ENCODE results near the gene SLC35E1.
"Not testable (repeated sequence)": the region's sequence is repeated elsewhere in the genome, so short reads cannot be mapped to it uniquely, and the experiment has no call there.

Gene SLC35E1

DNA sequence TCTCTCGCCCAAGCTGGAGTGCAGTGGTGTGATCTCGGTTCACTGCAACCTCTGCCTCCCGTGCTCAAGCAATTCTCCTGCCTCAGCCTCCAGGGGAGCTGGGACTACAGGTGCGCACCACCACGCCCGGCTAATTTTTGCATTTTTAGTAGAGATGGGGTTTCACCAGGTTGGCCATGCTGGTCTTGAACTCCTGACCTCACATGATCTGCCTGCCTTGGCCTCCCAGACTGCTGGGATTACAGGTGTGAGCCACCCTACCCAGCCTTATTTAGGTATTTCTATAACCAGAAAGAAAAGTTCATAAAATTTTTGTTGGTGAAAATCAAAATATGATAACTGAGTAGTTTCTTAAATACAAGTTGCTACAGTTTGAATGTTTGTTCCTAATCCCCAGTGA is 28.5 kb downstream of the SLC35E1 start:
- not testable (repeated sequence) for DNase-seq

DNA sequence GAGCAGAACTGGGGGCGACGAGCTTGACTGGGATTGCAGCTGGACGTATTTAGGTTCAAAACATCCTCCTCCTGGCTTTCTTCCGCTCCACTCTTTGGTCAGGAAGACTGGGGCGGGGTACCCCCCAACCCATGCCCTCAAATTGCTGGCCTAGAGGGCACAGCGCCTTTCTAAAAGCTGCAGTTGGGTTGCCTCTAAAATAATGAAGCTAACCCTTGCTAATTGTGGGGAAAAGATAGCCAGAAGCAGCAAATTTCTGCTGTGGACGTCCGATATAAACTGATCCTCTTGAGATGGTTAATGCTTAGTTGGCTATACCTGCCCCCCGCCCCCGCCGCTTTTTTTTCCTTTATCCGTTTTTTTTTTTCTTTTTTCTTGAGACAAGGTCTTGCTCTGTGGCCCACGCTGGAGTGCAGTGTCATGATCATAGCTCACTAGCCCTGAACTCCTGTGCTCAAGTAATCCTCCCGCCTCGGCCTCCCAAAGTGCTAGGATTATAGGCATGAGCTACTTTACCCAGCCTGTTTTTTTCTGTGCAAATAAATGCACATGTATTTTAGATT is 29.2 kb downstream of the SLC35E1 start:
- DNase-seq, result peak; percentile 39

DNA sequence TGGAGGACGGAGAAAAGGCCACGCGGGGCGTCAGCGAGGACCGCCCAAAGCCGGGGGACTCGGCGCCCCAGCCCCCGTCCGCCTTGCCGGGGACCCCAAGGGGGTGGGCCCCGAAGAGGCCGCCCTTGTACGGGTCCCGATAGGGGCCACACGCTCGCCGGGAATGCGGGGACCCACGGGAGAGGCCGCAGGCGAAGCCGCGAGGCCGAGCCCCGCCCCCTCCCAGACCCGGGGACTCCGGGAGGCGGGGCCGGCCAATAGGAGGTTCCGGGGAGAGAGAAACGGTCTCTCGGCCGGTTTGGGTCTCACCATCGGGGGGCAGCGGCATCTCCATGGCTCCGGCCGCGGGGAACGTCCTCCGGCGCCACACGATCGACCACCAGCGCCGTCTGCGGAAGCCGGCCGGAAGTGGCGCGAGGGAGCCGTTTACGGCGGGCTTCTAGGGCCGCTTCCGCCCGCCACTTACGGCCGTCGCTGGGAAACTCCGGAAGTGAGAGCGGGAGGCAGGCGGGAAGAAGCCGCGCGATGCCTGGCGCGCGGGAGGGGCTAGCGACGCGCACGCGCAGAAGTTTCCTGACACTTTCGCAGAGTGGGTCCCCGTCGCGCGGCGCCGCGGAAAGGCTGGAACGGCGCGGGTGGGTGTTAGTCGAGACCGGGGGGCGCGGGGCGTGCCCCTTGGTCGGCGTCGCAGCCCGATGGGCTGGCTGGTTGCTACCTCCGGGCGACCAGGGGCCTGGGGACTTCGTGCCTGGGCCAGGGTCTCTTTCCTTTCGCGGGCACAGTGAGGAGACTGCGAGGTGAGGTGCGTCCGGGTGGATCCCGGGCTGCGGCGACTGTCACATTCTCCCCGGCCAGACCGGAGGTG is 29.9 kb downstream of the SLC35E1 start, which contains the start of gene CHERP:
TSS of gene CHERP (minus strand) at position 393 of the 865 bp plus-strand sequence. CDS start at position 334, 59 bp downstream.
- peak; percentile 95 for DNase-seq

DNA sequence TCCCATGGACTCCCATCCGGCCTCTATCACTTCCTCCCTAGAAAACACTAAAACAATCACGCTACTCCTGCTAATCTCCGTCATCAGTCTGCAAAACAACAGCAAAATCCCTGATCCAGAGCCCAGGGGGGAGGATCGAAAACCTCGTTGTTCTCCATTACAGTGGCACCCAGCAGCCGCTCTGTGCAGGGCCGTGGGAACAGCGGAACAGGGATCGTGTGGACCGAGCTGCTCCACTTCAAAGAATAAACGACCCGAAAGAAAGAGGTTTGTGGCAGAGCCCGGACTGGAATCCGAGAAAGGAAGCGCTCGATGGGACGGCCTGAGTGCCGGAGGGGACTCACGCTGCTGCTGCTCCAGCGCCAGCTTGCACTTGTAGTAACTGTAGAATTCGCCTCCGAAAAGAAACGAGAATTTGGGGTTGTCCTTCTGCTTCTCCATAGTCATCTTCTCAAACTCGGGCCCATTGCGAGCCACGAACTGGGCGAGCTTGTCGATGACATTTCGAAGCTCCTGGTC is 30.6 kb downstream of the SLC35E1 start:
- no peak for DNase-seq

DNA sequence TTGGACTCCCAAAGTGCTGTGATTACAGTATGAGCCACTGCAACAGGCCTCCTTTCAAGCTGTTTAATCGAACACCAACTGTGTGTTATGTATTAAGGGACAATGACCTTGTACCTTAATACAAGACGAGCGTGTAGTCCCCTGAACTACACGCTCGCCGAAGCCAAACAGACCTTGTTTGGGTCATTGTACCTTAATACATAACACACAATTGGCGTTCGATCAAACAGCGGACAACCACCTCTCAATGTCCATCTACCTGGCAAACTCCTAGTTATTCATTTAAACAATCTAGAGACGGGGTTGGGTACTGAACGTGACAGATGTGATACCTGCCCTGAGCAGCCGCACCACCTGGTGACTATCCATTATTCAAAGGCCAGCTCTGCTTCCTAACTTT is 31.3 kb downstream of the SLC35E1 start:
- no peak for DNase-seq

DNA sequence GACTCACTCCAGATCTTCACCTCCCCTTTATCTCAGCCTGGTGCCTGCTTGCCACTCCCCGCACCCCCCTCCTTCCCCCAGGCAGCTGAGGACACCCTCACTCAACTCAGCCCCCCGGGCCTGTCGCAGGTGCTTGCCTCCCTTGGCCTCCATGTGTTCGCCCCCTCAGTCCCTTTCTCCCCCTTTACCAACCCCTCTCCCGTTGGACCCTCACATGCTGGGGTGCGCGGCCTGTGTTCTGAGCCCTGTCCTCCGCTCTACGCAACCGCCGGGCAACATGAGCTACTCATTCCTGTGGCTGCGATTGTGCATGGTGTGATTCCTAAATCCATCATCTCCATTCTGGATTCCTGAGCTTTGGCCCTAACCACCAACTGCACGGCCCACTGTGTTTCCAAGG is 35.1 kb downstream of the SLC35E1 start:
- DNase-seq, result no peak

DNA sequence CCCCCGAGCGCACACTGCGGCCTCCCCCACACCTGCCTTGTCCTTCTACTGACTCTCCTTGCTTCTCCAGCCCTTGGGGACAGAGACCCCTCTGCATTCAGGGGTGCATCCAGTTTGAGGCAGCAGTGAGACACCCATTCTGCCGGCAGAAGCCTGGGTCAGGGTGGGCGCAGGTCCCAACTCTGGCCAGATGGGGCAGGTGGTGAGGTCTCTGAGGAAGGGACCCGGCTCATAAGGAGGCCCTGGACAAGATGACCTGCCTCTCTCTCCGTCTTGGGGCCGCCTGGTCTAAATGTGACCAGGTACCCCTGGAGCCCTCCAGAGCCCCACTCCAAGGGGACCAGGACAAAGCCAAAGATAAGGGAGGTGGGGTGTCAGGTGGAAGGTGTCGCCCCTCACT is 36.1 kb downstream of the SLC35E1 start:
- no peak for DNase-seq

DNA sequence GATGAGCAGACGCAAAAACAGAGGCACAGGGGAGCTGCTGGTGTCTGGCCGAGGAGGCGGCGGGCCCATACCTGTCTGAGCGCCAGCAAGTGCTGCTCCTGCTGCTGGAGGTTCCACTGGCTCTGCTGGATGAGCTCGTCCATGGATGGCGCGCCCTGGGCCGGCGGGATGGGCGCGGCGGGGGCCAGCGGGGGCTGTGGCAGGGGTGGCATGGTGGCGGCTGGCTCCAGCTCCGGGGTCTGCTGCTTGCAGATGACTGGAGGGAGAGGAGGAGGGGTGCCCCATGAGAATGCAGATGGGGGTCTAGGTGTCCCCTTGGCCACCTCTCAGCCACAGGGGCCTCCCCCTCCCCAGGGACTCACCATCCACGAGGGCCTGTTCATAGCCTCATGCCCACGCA is 36.8 kb downstream of the SLC35E1 start:
- DNase-seq, result no peak

DNA sequence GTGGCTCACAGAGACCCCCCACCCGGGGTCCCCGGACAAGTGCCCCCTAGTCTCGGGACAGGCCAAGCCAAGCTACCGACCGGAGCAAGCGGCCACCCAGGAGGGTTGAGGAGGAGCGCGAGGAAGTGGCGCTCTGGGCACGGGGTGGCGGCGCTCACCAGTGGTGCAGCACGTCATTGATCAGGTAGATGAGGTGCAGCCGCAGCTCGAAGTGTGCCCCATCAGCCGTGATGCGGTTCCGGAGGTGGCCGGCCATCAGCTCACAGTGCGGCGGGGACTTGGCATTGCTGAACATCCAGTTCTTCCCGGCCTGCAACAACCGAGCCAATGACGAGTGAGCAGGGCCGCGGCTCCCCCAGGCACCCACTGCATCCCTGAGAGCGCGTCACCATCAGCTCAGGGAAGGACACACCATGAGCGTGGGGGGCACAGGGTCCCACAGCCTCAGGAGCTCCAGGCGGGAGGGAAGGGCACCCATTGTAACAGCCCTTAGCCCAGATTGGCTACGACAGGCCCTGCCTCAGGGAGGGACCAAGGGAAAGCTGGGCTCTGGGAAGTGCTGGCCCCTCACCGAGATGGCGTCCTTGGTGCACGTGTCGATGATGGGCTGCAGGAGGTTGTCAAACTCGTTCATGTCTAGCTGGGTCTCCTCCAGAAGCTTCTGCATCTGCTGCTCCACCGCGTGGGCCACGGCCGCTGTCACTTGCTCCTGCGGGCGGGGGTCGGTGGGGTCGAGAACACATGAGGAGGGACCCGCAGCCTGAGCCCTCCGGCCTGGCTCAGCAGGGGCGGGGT is 39.6 kb downstream of the SLC35E1 start:
- DNase-seq, result no peak

DNA sequence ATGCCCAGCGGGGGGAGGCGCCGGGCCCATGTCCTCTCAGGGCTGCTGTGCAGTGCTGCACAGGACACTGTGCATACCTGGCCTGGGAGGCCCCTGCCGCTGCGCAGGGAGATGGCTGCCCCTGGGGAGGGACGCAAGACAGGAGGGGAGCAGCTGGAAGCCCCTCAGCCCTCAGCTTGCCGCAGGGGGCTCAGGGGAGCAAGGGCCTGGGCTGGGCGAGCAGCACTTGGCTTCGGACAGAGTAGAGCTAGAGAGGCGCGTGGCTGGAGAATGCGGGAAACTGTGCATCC is 40.9 kb downstream of the SLC35E1 start:
- DNase-seq, result no peak

DNA sequence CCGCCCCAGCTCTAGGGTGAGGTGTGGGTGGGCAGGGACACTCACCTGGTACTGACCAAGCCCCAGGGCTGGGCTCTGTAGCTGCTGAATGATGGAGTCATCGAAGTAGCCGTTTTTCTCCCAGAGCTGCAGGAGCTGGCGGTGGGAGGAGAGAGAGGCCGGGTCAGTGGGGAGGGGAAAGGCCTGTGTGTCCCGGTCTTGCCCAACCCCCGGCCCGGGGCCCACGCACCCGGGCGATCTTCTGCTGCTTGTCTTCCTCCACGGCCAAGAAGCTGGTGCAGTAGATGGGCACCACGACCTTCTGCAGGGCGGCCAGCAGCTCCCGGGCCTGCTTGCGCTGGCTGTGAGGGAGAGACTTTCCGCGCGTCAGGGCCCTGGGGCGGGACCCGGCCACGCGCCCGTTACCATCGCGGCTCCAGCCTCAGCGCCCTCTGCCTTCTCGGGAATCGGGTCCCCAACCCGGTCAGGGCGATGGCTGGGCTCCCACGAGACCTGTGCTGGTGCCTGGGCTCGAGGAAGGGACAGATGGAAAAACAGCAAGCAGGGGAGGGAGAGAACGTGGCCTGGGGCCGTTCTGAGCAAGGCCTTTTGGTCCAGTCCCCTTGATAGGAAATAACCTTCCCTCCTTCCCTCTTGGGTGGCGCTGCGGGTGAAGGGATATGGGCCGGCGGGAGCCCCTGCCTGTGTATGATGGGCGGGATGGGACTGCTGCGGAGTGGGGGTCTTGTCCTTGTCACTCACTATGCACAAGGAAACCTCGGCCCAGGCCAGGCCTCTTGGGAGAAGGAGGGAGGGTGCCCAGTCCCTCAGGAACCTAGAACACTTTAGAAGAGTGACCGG is 41.5 kb downstream of the SLC35E1 start:
- DNase-seq, result no peak

DNA sequence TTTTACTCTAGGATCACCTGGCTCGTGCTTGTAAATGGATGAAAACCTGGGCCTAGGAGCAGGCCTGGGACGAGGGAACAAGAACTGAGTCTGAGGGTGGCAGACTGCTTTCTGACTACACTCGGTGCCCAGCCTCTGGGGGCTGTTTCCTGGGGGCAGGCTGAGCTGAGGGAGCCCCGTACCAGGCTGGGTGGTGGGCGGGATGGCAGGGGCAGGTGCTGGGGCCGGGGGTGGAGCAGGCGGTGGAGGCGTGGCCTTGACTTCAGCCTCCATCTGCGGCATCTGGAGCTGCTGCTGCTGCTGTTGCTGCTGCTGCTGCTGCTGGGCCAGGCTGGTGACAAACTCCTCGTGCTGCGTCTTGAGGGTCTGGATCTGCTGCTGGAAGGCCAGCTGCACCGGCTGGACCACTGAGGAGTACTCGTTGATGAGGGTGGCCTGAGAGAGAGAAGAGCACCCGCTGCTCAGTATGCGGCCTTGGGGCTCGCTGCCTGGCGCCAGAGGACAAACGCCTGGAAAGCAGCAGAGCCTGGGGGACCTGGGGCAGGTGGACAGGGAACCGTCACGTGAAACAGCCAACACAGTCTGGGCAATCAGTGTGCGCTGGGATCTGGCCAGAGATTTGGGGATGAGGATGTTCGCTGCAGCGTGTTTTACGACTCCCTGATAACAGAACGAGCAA is 42.6 kb downstream of the SLC35E1 start:
- DNase-seq, result no peak

DNA sequence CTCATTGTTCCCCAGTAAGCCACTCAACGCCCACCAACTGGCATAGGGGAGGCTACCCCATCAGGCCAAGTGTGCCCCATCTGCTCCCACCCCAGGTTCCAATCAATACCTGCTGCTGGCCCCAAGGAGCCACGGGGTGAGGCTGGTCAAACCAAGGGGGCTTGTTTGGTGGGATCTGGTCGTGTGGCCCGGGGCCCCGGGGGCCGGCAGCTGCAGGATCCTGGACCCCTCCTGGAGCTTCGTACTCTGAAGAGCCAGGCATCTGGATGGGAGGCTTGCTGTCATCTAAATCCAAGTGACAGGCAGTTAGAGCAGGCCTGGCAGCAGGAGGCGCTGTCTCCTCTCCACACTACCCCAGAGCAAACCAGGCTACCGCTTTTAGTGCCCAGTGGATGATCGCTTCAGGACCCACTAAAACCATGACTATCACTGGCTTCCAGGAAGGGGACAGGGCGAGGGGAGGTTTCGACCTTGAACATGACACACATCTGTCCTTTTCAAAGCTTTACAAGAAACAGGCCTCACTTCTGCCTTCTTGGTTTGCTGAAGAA is 44.2 kb downstream of the SLC35E1 start:
- DNase-seq, result peak; percentile 61

DNA sequence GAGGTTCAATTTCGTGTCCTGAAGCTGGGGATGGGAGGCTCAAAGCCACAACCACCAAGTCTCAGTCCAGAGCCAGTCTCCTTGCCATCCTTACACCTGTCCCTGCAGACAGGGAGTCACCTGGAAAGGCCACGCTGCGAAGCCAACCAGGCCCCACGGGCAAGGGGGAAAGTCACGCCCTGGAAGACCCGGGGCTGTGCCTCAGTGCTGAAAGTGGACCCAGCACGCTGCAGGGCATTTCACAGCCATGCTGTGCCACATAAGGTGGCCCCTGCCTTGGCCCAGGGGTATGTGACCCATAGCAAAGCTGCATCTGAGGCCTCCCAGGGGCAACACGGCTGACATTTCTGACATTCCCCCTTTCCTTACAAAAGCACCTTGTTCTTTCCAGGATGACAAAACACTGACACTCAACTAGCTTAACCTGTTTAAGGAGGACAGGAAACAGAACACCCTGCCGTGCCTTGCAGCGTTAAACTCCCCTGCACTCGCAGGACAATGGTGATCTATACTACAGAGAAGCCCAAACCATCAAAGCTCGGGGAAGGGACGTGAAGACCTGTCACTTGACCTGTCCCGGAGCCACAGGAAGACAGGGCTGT is 44.8 kb downstream of the SLC35E1 start:
- DNase-seq, result no peak

DNA sequence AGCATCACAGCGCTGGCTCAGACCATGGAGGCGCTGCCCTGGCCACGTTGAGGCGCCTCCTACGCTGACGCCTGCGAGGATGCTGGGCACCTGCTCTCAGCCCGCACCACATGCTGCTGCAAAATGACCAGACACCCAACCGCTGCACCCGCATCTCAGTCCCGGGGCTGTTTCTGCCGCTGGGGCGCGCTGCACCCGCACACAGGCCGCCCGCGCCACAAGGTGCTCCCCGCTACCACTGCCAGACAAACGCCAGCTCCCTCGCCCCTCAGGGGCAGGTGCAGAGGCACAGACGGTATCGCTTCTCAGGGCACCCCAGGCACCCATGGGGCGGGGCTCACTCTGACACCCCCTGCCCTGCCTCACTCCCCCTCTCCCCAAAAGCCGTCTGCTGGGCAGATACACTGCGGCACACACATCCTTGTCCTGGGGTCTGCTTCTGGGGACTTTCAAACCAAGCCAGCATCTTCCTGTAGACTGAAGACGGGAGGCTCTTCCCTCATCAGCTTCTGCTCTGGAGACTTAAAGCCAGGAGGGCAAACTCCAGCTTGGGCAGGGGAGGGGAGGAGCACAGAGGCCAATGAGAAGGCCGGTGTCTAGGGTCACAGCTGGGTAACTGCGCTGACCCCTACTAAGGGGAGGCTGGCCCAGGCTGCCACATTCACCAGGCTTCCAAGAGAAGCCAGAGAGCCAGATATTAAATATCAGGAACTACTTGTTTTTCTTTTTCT is 46.3 kb downstream of the SLC35E1 start:
- DNase-seq, result no peak

DNA sequence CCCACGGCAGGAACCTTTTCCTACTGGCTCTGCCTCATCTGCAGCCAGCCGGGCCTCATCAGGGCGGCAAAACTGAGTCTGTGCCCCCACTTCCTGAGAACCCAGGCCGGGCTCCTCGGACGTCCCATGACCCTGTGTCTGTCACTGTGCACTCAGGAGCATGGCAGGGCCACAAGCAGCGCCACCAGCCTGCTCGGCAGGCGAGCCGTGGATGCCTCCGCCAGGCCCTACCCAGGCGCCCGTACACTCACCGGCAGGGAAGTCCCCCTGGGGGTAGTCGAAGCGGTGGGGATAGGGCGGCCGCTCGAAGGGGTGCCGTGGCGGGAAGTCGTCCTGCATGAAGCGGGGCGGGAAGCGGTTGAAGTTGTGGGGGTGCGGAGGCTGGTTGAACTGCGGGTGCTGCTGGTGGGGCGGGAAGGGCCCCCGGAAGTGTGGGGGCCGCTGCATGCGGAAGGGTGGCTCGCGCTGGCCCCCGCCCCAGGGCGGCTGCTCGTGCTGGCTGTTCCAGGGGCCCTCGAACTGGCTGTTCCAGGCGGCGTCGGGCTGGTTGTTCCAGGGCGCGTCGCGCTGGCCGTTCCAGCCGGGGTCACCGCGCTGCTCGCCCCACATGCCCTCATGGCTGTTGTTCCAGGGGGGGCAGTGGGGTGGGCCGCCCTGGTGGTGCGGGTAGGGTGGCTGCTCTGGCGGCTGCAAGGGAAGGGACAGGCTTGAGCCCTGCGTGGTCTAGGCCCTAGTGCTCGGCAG is 47.1 kb downstream of the SLC35E1 start:
- DNase-seq, result no peak

DNA sequence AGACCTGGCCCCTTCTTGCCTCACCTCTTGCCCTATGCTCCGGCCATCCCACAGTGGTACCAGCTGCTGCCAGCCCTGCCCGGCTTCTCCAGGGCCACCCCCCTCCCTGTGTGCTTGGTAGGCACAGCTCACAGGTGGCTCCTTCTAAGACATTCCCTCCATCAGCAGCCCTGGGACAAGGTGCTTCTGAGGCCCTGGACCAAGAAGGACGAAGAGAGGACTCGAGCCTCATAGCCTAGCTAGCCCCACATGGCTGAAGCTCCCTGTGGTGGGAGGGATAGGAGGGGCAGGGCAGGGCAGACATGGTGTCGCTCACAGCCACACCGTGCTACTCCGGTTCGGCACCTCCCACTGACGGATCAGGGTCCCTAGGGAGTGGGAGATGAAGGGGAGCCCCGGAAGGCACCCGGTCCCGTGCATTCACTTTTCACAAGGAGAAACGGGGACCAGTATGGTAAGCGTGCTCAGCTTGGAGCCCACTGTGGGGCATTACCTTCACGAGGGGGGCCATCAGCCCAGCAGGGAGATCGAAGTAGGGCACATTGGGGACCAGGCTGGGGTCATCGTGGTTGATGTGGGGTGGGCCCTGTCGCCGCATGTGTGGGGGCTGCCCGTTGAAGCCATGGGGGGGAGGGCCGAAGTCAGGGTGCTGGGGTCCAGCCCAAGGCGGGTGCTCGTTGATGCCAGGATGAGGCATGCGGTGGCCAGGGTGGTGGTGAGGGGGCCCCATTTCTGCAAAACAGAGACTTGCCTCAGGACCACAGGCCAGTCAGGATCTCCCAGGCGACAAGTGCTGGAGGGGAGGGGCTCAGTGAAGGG is 49.4 kb downstream of the SLC35E1 start:
- no peak for DNase-seq

DNA sequence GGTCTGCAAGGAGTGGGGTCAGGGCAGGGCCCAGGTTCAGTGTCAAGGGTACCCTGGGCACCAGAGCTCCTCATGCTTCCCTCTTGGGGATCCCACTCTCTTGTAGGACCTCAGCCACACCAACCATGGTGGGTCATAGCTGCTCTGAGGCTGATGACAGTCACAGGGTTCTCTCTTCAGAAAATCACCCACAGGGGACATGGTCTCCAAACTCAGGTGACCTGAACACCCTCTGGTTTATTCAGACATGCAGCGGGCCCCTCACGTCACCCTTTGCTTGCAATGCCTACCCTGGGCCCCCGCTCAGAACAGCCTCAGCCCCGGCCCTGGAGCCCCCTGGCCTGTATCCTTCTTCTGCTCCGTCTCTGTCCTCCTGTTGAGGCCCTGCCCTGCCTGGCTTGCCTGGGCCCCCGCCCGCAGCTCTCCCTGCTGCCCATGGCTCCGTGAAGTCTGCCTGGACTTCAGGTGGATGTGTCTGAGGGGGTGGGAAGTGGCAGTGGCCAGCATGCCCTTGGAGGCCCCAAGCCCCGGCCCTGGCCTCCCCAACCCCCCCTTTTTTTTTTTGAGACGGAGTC is 50.4 kb downstream of the SLC35E1 start:
- no peak for DNase-seq
